MM.1S (cell line): Measurements from ENCODE around the gene ZBTB47.

ENCODE experiments used
- EZH2 ChIP-seq: fragments of 300-600 bp; sonication (generic); optimal IDR thresholded peaks from 2 replicates; pipeline ENCODE3; 2017; ENCODE audit warnings: low read depth, mild to moderate bottlenecking, antibody characterized with exemption, low read length, mixed read lengths
- EZH2phosphoT487 ChIP-seq: fragments of 300-600 bp; sonication (generic); IDR thresholded peaks from 2 replicates; pipeline ENCODE4 v1.6.1; 2018; ENCODE audit warnings: antibody characterized with exemption, low read length
- TF ChIP-seq, protein P1 (sequence below): fragments of 300-600 bp; sonication (generic); IDR thresholded peaks from 2 replicates; pipeline ENCODE4 v1.5.1; 2016; ENCODE audit warnings: antibody characterized with exemption, low read length, mixed read lengths

GRCh38 chr3:42665050-42665878 lies 11.8 kb downstream of the ZBTB47 start:
- no peak for TF ChIP-seq EZH2
- TF ChIP-seq, protein P1, sequence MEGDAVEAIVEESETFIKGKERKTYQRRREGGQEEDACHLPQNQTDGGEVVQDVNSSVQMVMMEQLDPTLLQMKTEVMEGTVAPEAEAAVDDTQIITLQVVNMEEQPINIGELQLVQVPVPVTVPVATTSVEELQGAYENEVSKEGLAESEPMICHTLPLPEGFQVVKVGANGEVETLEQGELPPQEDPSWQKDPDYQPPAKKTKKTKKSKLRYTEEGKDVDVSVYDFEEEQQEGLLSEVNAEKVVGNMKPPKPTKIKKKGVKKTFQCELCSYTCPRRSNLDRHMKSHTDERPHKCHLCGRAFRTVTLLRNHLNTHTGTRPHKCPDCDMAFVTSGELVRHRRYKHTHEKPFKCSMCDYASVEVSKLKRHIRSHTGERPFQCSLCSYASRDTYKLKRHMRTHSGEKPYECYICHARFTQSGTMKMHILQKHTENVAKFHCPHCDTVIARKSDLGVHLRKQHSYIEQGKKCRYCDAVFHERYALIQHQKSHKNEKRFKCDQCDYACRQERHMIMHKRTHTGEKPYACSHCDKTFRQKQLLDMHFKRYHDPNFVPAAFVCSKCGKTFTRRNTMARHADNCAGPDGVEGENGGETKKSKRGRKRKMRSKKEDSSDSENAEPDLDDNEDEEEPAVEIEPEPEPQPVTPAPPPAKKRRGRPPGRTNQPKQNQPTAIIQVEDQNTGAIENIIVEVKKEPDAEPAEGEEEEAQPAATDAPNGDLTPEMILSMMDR: no peak
- no peak for TF ChIP-seq EZH2phosphoT487
